CD4-positive, alpha-beta T cell treated with Interleukin-21 for 1 hour (primary cell): ENCODE data around the gene KCNS1.
"Not testable (repeated sequence)": the region's sequence is repeated elsewhere in the genome, so short reads cannot be mapped to it uniquely, and the experiment has no call there.

ENCODE experiments used
- DNase-seq: peaks from one replicate; pipeline ENCODE4 v3.0.0-alpha.2; 2020

The KCNS1 gene, protein sequence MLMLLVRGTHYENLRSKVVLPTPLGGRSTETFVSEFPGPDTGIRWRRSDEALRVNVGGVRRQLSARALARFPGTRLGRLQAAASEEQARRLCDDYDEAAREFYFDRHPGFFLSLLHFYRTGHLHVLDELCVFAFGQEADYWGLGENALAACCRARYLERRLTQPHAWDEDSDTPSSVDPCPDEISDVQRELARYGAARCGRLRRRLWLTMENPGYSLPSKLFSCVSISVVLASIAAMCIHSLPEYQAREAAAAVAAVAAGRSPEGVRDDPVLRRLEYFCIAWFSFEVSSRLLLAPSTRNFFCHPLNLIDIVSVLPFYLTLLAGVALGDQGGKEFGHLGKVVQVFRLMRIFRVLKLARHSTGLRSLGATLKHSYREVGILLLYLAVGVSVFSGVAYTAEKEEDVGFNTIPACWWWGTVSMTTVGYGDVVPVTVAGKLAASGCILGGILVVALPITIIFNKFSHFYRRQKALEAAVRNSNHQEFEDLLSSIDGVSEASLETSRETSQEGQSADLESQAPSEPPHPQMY

GRCh38 chr20:45100563-45101245, at the start of gene KCNS1:
KCNS1 (minus strand) TSS chr20:45101127; CDS start chr20:45099236, 1,891 bp downstream.
- no peak for DNase-seq

DNA sequence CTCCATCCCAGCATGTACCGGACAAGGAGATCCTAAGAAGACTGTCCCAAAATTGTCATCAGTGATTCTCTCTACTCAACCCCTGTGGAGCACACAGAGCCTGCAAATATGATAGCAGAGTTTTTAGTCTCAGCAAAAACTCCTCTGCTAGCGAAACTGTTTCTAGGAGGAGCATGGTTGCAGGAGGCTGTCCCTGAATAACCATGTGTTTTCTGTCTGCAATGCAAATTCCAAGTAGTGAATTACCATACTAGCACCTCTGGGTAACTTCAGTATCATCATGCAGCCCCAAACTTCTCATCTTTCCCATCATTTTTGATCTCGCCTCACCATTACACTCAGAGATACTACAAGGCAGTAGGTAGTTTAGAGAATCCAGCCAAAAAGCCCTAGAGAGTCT, 48.1 kb upstream of the KCNS1 start:
- no peak for DNase-seq

GRCh38 chr20:45140836-45141235, 39.9 kb upstream of the KCNS1 start:
- DNase-seq: no peak

DNA sequence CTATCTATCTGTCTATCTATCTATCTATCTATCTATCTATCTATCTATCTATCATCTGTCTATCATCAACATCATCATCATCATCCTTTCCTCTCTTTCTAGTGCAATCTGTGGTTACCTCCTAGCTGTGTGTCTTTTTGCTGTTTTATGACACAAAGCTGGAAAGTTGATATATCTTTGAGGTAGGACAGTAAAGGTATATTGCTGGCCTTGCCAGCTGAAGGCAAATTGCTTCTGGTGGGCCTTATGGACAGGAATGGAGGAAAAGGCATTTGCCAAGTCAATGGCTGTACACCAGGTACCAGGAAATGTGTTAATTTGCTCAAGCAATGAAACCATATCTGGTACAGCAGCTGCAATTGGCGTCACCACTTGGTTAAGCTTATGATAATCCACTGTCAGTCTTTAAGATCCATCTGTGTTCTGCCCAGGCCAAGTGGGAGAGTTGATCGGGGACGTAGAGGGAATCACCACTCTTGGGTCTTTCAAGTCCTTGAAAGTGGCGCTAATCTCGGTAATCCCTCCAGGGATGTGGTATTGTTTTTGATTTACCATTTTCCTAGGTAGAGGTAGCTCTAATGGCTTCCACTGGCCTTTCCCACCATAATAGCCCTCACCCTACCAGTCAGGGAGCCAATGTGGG, 38.9 kb upstream of the KCNS1 start:
- not testable (repeated sequence) for DNase-seq

DNA sequence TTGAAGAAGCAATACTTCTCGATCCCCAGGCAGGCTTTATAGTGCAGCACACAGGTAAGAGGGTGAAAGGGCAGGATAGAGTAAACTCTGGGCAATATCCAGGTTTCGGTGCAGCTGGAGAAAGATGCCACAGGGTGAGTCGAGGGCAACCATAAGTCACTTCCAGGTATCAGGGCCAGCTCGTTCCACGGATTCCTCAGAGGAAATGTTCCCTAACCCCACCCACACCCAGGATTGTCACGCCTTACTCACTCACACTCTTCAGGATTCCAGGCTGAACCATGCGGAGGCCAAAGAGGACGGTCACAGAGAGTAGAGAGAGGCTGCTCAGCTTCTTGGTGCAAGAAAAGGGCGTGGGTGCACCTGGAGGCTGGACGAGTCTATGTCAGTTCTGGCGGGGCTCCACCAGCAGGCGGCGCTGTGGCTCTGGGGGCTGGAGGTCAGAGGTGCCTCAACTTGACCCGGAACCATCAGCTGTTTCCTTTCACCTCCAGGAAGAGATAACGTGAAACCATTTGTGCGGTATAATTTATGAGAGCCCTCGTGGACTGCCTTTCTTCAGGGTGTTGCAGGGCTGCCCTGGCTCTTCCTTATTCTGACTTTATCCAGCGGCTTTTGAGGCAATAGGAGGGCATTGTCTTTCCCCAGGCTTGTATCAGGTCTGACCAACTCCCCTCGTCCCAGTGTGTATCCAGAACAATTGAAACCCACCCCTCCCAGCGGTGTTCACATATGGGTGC, 37.8 kb upstream of the KCNS1 start:
- peak; percentile 30 for DNase-seq

DNA sequence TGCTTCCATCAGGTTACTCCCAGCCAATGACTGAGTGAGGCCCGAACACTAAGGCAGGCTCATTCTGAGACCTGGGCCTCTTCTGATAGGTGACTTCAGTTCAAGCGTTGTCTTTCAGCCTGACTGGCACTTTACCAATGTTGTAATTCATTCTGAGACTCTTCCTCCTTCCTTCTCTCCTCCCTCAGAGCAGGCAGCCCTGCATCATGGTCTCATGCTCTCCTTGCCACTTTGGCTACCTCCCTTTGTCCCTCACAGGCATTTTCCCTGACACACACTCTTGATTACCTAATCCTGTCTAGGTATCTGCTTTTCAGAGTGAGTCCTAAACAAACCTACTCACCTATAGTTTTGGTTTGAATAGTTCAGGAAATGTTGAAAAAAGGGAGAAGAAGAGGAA, 36.0 kb upstream of the KCNS1 start:
- DNase-seq: no peak

- no peak for DNase-seq
Measured at GRCh38 chr20:45128099-45128498, 27.2 kb upstream of the KCNS1 start.

DNA sequence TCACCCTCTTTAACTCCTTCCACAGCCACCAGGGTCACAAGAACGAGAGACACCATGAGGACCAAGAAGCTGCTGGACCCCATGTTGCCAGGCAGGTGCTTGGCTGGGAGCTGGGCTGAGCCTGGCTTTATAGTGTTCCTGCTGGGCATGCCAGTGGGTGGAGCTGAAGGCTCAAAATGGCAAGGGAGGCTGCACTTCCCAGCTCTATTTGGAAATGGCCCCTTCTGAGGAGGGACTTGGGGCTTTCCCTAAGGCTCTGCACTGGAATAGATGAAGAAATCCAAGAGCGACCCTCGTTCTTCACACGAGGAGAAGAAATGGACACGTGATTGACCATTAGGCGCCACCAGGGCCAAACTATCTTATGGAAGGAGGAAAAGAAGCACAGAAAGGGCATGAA, 23.4 kb upstream of the KCNS1 start, which contains the start of gene WFDC12:
TSS of gene WFDC12 (minus strand) at position 101 of the 400 bp plus-strand sequence. CDS start at position 83, 18 bp downstream.
- no peak for DNase-seq

- DNase-seq: no peak
Measured at GRCh38 chr20:45121388-45121787, 20.5 kb upstream of the KCNS1 start.

GRCh38 chr20:45119556-45120266, 18.8 kb upstream of the KCNS1 start:
- no peak for DNase-seq

DNA sequence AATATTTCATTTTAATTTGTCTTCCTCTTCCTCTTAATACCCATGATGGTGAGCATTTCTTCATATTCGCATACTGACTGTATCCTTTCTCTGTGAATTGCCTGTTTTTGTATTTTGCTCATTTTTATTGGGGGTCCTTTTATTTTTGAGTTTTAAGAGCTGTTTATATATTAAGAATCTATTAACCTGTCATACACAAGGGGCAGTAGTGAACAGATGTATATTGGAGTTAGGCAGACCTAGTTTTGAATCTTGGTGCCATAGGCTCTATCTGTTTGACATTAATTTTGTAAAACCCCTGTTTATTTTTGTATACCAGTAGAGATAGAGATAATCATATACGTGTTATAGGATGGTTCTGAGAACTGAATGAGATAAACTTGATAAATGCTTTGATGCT, 17.1 kb upstream of the KCNS1 start:
- no peak for DNase-seq

DNA sequence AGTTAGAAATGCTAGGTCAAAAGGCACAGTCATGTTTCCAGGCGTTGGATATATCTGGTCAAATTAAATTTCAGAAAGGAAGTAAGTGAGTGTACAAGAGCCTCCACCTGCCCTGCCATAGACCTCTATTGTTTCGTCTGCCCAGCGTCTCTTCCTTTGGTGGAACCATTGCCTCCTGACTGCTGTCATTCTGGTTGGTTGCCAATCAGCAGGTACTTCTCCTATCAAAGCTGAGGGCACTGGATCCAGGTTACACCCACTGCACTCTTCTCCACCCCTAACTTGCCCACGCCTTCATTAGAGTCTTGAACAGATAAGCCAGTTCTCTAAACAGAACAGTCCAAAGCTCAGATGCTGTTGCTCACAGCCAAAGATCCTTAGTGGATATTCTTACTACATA, 16.7 kb upstream of the KCNS1 start:
- DNase-seq: no peak

- no peak for DNase-seq
Measured at GRCh38 chr20:45115829-45116228, 14.9 kb upstream of the KCNS1 start.

GRCh38 chr20:45115386-45115774, 14.5 kb upstream of the KCNS1 start:
- no peak for DNase-seq

DNA sequence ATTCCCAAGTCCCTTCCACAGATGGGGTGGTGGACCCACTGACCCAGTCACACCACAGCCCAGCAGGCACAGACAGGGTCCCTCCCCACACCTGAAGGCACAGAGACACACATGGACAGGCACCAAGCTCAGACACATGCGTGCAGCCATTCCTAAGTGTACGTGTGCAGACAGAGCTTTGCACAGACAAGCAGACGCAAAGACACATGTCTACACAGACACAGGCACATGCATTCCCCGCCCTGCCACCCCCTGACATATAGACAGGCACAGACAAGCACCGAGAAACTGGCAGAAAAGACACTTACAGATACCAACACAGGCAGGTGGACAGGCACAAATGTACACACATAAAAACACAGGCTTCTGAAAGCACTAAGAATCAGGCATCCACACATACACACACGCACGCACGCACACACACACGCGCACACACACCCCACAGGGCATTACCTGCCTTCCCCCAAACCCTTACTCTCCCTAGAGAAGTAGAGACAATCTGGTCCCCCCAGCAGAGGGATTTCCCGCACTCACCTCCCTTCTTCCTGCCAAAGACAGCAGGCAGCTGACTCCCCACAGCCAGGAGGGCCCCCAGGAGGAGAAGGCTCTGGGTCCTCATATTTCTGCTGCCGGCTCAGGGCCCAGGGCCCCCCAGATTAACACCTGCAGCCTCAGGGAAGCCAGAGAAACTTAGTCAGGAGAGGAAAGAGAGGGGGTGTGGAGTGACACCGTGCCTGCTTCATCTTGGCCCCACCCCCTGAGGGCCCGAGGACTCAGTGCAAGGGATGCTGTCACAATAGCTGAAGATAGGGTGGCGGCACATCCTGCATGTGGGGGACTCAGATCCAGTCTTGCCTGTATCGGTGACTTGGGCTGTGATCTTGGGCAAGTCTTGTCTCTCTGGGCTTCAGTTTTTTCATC, 13.8 kb upstream of the KCNS1 start, which contains the start of gene WFDC5:
TSS of gene WFDC5 (minus strand) at position 710 of the 921 bp plus-strand sequence. CDS start at position 619, 91 bp downstream.
- no peak for DNase-seq

DNA sequence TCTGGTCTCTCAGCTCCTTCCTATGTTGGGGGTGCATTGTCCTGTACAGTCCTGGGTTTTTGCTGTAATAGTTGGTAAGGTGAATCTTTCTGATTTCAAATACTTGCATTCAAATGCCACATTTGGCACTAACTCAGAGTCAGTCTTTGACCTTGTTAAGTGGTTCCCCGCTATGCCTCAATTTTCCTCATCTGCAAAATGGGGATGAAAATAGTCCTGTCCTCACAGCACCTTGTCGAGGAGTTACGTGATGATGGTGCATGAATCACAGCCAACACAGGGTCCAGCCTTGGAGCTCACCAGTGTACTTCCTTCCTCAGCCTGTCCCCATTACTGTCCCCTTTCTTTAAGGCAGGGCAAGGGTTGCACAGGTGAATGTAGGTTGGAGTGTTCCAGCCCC, 12.9 kb upstream of the KCNS1 start:
- no peak for DNase-seq

- DNase-seq: no peak
Measured at GRCh38 chr20:45112754-45113153, 11.8 kb upstream of the KCNS1 start.

DNA sequence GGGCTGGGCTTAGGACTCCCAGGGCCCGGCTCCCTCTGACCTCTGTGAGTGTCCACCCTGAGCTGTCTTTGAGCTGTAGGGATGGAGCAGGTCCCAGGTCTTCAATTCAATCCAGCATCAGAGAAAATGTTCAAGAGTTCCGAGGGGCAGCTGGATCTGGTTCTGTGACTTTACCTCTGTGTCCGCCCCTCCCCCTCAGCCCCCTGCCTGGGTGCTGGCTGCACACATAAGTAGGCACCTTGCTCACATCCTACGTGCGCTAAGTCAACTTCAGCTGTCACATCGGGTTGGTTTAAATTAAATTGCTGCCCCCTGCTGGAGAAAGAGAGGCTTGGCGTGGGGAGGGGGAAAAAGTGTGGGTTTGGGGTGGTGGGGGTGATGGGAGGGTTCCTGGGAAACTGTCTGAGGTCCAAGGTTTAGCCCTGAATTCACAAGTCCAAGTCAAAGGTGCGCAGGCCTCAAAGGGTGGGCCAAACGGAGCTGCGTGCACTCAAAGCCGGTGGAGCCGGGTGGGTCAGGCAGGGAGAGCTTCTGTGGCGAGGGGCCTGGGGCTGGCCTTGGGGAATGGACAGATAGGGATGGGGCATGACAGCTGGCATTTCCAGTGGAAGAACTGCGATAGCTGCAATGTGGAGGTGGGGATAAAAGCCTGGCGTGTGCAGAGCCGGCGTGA, 11.0 kb upstream of the KCNS1 start:
- DNase-seq: peak; percentile 31

GRCh38 chr20:45111285-45111684, 10.4 kb upstream of the KCNS1 start:
- DNase-seq: no peak

DNA sequence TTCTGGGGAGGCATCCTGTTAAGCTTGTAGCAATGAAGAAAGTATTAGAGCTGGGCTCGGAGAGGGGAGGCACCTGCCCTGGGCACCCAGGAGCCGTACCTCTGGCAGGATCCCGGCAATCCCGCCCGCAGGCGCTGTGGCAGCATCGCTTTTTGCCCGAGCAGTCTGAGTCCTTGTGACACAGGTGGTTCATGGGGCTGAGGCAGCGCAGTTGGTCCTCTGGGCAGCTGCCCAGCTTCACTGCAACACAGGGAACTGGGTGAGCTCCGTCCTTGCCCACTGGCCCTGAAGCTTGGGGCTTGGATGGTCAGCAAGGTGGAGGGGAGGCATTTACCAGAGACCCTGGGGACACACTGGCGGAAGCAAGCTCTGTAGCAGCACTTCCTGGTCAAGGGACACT, 9.4 kb upstream of the KCNS1 start:
- DNase-seq: no peak
